ENCODE data around the gene ZBTB49.

ZBTB49 gene

DNA sequence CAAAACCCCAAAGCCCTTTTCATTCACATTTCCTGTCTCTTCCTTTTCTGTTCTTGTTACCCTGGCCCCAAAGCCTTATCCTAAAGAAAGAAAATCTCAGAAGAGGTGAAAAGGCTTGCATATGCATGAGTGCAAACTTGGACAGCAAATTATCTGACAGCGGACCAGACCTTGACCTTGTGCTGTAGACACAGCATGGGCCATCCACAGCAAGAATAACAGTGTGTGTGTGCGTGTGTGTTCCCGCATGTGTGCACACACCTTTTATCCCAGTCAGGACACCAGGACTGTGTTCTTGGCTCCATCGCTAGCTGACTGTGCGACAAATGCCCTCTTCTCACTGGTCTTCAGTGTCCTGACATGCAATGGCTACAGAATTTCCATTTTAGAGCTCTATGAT, 35.3 kb downstream of the ZBTB49 start:
- no peaks in the 10 kb centered on the region for H3K4me1 ChIP-seq (ENCODE audit: control insufficient read depth, insufficient read depth, low read length, unreplicated experiment)
- H3K36me3 ChIP-seq (ENCODE audit: insufficient read depth, low read length) = no peaks in the 10 kb centered on the region; the same call in 1 of the 2 replicates
- H2AFZ ChIP-seq (ENCODE audit: low read length, unreplicated experiment) = no peak overlapping the region
- no peak overlapping the region for H3K4me3 ChIP-seq (ENCODE audit: low read depth, low read length)
- no peak overlapping the region for H3K27ac ChIP-seq (ENCODE audit: low read depth, low read length)
- no peaks in the 10 kb centered on the region for H3K79me2 ChIP-seq (ENCODE audit: control insufficient read depth, insufficient read depth, low read length, unreplicated experiment)
- no peaks in the 10 kb centered on the region for H3K27me3 ChIP-seq (ENCODE audit: insufficient read depth, low read length)

DNA sequence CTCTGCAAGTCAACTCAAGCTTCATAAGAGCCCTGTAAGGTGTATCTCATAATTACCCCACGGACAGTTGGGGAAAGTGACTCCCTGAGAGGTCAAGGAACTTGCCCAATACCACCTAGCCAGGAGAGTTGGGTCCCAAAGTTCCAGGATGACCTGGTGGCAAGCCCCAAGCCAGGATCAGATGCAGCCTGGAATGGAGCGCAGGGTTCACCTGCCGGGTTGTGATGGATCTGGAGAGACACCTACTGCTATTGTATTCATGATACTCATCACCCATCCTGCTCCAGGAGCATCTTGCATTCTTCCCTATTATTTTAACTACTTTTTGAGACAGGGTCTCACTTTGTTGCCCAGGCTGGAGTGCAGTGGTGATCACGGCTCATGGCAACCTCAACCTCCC, 36.1 kb downstream of the ZBTB49 start:
- H3K4me3 ChIP-seq (ENCODE audit: low read depth, low read length) = no peak overlapping the region

DNA sequence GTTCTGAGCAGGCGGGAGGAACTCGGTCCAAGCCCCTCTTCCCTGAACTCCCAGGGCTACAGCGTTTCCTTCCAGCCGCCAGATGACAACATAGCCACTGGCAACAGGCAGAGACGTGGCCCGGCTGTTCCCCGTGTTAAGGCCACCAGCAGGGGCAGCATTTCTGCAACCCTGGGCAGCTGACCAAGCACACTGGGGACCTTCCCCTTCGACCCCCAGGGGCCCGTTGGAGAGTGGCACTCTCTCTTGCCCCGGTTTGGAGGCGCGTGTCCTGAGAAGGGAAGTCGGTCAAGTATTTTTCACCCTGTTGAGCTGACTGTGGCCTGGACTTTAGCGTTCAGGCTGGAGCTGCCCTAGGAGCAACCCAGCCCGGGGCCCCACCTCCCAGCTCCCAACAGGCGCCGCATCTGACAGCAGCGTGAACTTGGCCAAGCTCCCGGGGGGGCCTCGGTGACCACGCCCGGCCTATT, 37.6 kb downstream of the ZBTB49 start:
- no peak overlapping the region for H2AFZ ChIP-seq (ENCODE audit: low read length, unreplicated experiment)
- H3K4me3 ChIP-seq (ENCODE audit: low read depth, low read length) = no peak overlapping the region
- no peaks in the 10 kb centered on the region for H3K79me2 ChIP-seq (ENCODE audit: control insufficient read depth, insufficient read depth, low read length, unreplicated experiment)
- H3K4me1 ChIP-seq (ENCODE audit: control insufficient read depth, insufficient read depth, low read length, unreplicated experiment) = no peaks in the 10 kb centered on the region
- H3K27ac ChIP-seq (ENCODE audit: low read depth, low read length) = no peak overlapping the region
- H3K27me3 ChIP-seq (ENCODE audit: insufficient read depth, low read length) = no peaks in the 10 kb centered on the region
- H3K36me3 ChIP-seq (ENCODE audit: insufficient read depth, low read length) = no peaks in the 10 kb centered on the region

More for the DNA sequence above, 36.1 kb downstream of the ZBTB49 start:
- Histone ChIP-seq H3K79me2 (ENCODE audit: control insufficient read depth, insufficient read depth, low read length, unreplicated experiment) (no peaks in the 10 kb centered on the region), H3K4me1 (ENCODE audit: control insufficient read depth, insufficient read depth, low read length, unreplicated experiment) (no peaks in the 10 kb centered on the region), H3K27me3 (ENCODE audit: insufficient read depth, low read length) (no peaks in the 10 kb centered on the region), H3K27ac (ENCODE audit: low read depth, low read length) (no peak overlapping the region), H3K36me3 (ENCODE audit: insufficient read depth, low read length) (no peaks in the 10 kb centered on the region; the same call in 1 of the 2 replicates), H2AFZ (ENCODE audit: low read length, unreplicated experiment) (no peak overlapping the region)

DNA sequence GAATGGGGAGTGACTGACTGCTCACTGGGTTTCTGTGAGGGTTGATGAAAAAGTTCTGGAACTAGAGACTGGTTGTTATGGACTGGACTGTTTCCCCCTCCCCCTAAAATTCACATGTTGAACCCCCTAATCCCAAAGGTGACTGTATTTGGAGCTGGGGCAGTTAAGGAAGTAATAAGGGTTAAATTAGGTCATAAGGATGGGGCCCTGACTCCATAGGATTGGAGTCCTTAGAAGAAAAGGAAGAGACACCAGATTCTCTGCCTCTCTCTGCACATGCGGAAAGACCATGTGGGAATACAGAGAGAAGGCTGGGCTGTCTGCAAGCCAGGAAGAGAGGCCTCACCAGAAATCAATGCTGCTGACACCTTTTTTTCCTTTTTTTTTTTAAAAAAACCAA, 38.2 kb downstream of the ZBTB49 start:
- Histone ChIP-seq H3K79me2 (ENCODE audit: control insufficient read depth, insufficient read depth, low read length, unreplicated experiment) (no peaks in the 10 kb centered on the region), H3K27me3 (ENCODE audit: insufficient read depth, low read length) (no peaks in the 10 kb centered on the region), H3K27ac (ENCODE audit: low read depth, low read length) (no peak overlapping the region), H2AFZ (ENCODE audit: low read length, unreplicated experiment) (no peak overlapping the region), H3K4me3 (ENCODE audit: low read depth, low read length) (no peak overlapping the region), H3K4me1 (ENCODE audit: control insufficient read depth, insufficient read depth, low read length, unreplicated experiment) (no peaks in the 10 kb centered on the region), H3K36me3 (ENCODE audit: insufficient read depth, low read length) (no peaks in the 10 kb centered on the region)

DNA sequence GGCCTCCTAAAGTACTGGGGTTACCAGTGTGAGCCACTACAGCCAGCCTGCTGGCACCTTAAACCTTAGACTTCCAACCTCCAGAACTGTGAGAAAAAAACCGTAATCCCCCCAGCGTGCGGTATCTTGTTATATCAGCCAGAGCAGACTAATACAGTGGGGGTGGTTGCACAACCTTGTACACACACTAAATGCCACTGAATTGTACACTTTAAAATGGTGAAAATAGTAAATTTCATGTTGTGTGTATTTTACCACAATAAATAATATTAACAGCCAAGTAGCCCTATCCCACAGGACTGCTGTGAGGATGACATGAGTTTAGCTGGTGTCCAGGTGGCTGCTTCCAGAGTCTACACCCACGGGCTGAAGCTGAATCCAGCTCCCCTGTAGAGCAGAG, 38.8 kb downstream of the ZBTB49 start:
- Histone ChIP-seq H3K27ac (ENCODE audit: low read depth, low read length) (no peak overlapping the region), H3K4me1 (ENCODE audit: control insufficient read depth, insufficient read depth, low read length, unreplicated experiment) (no peaks in the 10 kb centered on the region), H3K27me3 (ENCODE audit: insufficient read depth, low read length) (no peaks in the 10 kb centered on the region), H3K4me3 (ENCODE audit: low read depth, low read length) (no peak overlapping the region), H3K79me2 (ENCODE audit: control insufficient read depth, insufficient read depth, low read length, unreplicated experiment) (no peaks in the 10 kb centered on the region), H2AFZ (ENCODE audit: low read length, unreplicated experiment) (no peak overlapping the region), H3K36me3 (ENCODE audit: insufficient read depth, low read length) (no peaks in the 10 kb centered on the region)

DNA sequence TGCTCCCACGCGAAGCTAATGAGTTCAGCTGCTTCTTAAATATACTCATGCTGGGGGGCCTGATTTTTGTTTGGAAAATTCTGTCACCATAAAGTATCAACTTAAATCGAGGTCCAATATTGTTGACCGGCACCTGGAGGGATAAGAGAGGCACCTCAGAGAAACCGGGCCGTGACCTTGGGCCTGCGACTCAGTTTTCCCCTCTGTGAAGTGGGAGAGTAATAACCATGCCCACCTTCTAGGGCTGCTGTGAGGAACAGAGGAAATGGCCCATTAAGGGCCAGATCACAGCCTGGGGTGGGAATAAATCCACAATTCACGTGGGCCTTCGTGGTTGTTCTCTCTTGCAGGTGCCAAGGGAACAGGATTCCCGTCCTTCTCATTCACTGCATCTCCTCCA, 39.4 kb downstream of the ZBTB49 start:
- H3K27ac ChIP-seq (ENCODE audit: low read depth, low read length) = no peak overlapping the region
- H3K27me3 ChIP-seq (ENCODE audit: insufficient read depth, low read length) = no peaks in the 10 kb centered on the region
- H3K4me1 ChIP-seq (ENCODE audit: control insufficient read depth, insufficient read depth, low read length, unreplicated experiment) = no peaks in the 10 kb centered on the region
- H3K36me3 ChIP-seq (ENCODE audit: insufficient read depth, low read length) = no peaks in the 10 kb centered on the region
- no peak overlapping the region for H3K4me3 ChIP-seq (ENCODE audit: low read depth, low read length)
- H2AFZ ChIP-seq (ENCODE audit: low read length, unreplicated experiment) = no peak overlapping the region
- H3K79me2 ChIP-seq (ENCODE audit: control insufficient read depth, insufficient read depth, low read length, unreplicated experiment) = no peaks in the 10 kb centered on the region

DNA sequence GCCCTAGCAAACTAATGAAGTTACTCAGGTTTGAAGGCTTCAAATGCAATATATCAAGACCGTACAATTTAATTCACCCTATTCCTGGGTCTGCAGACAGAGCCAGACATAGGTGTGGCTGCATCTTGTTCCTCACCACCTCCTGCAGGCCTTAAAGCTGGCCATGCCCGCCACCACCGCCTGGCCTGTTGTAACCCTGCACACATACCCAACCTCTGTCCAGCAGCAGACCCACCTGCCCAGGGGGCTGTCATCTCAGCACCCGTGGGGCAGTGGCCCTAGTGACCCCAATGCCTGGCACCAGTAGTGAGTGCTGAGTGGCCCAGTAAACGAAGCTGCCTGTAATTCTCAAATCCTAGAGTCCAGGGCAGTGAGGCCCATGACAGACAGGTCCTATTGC, 40.7 kb downstream of the ZBTB49 start:
- Histone ChIP-seq H3K27me3 (ENCODE audit: insufficient read depth, low read length) (no peaks in the 10 kb centered on the region), H2AFZ (ENCODE audit: low read length, unreplicated experiment) (no peak overlapping the region), H3K27ac (ENCODE audit: low read depth, low read length) (no peak overlapping the region), H3K36me3 (ENCODE audit: insufficient read depth, low read length) (no peaks in the 10 kb centered on the region), H3K4me1 (ENCODE audit: control insufficient read depth, insufficient read depth, low read length, unreplicated experiment) (no peaks in the 10 kb centered on the region), H3K79me2 (ENCODE audit: control insufficient read depth, insufficient read depth, low read length, unreplicated experiment) (no peaks in the 10 kb centered on the region), H3K4me3 (ENCODE audit: low read depth, low read length) (no peak overlapping the region)

DNA sequence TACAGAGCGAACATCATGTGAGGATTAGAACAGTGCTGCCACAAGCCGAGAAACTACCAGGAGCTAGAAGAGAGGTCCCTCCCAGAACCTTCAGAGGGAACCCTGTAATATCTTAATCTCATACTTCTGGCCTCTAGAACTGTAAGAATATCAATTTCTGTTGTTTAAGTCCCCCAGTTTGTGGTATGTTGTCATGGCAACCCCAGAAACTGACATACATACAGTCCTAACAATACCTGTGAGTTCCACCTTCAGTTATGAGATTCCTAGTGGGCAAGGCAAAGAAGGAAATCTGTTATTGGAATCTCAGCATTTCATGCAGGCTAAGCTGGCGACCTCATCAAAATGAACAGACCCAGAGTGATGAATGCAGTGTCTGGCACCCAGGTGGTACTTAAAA, 42.5 kb downstream of the ZBTB49 start:
- no peaks in the 10 kb centered on the region for H3K36me3 ChIP-seq (ENCODE audit: insufficient read depth, low read length)
- no peaks in the 10 kb centered on the region for H3K4me1 ChIP-seq (ENCODE audit: control insufficient read depth, insufficient read depth, low read length, unreplicated experiment)
- H3K79me2 ChIP-seq (ENCODE audit: control insufficient read depth, insufficient read depth, low read length, unreplicated experiment) = no peaks in the 10 kb centered on the region
- H3K27me3 ChIP-seq (ENCODE audit: insufficient read depth, low read length) = no peaks in the 10 kb centered on the region
- H2AFZ ChIP-seq (ENCODE audit: low read length, unreplicated experiment) = no peak overlapping the region
- H3K27ac ChIP-seq (ENCODE audit: low read depth, low read length) = no peak overlapping the region
- no peak overlapping the region for H3K4me3 ChIP-seq (ENCODE audit: low read depth, low read length)

DNA sequence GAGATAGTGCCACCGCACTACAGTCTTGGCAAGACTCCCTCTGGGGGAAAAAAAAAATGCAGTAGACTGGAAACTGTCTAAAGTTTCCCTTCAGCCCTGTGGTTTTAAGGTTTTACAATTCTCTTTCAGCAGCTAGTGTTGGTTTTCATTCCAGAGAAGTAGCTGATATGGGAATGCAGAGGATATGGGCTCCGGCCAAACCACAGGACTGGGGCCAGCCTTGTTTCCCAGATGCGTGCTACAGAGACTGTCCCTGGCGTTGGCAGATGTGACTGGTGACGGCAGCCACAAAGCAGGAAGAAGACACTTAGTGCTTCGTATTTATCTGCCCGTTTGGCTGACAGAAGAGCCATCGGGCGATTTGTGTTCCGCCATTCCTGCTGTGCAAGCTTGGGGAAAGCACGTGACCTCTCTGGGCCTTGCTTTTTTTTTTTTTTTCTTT, 43.2 kb downstream of the ZBTB49 start:
- H2AFZ ChIP-seq (ENCODE audit: low read length, unreplicated experiment) = no peak overlapping the region
- H3K4me1 ChIP-seq (ENCODE audit: control insufficient read depth, insufficient read depth, low read length, unreplicated experiment) = no peaks in the 10 kb centered on the region
- 0 out of 2 replicates have a peak, but pooled peaks cover 3% of the 10 kb centered on the region for H3K27me3 ChIP-seq (ENCODE audit: insufficient read depth, low read length)
- H3K27ac ChIP-seq (ENCODE audit: low read depth, low read length) = no peak overlapping the region
- no peak overlapping the region for H3K4me3 ChIP-seq (ENCODE audit: low read depth, low read length)
- H3K36me3 ChIP-seq (ENCODE audit: insufficient read depth, low read length) = no peaks in the 10 kb centered on the region
- H3K79me2 ChIP-seq (ENCODE audit: control insufficient read depth, insufficient read depth, low read length, unreplicated experiment) = no peaks in the 10 kb centered on the region

DNA sequence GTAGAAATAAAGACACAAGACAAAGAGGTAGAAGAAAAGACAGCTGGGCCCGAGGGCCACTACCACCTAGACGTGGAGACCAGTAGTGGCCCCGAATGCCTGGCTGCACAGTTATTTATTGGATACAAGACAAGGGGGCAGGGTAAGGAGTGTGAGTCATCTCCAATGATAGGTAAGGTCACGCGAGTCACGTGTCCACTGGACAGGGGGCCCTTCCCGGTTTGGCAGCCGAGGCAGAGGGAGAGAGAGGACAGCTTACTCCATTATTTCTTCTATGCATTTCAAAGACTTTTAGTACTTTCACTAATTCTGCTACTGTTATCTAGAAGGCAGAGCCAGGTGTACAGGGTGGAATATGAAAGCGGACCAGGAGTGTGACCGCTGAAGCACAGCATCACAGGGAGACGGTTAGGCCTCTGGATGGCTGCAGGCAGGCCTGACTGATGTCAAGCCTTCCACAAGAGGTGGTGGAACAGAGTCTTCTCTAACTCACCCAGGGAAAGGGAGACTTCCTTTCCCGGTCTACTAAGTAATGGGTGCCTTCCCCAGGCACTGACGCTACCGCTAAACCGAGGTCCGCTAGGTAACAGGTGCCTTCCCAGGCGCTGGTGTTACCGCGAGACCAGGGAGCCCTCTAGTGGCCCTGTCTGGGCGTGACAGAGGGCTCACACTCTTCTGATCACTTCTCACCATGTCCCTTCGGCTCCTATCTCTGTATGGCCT, 44.9 kb downstream of the ZBTB49 start:
- Histone ChIP-seq H3K4me3 (ENCODE audit: low read depth, low read length) (no peak overlapping the region), H3K79me2 (ENCODE audit: control insufficient read depth, insufficient read depth, low read length, unreplicated experiment) (no peaks in the 10 kb centered on the region), H3K36me3 (ENCODE audit: insufficient read depth, low read length) (no peaks in the 10 kb centered on the region), H2AFZ (ENCODE audit: low read length, unreplicated experiment) (no peak overlapping the region), H3K4me1 (ENCODE audit: control insufficient read depth, insufficient read depth, low read length, unreplicated experiment) (no peaks in the 10 kb centered on the region), H3K27me3 (ENCODE audit: insufficient read depth, low read length) (0 out of 2 replicates have a peak, but pooled peaks cover 7% of the 10 kb centered on the region), H3K27ac (ENCODE audit: low read depth, low read length) (no peak overlapping the region)
